ENCODE measurements around the gene CCDC195. TPM values are rescaled to one million over a fixed set of nuclear protein-coding genes. Genes with fewer than 3 reads are reported as not detected.

Gene CCDC195
- total RNA-seq, 6 experiments from 2014 or later: not detected

DNA sequence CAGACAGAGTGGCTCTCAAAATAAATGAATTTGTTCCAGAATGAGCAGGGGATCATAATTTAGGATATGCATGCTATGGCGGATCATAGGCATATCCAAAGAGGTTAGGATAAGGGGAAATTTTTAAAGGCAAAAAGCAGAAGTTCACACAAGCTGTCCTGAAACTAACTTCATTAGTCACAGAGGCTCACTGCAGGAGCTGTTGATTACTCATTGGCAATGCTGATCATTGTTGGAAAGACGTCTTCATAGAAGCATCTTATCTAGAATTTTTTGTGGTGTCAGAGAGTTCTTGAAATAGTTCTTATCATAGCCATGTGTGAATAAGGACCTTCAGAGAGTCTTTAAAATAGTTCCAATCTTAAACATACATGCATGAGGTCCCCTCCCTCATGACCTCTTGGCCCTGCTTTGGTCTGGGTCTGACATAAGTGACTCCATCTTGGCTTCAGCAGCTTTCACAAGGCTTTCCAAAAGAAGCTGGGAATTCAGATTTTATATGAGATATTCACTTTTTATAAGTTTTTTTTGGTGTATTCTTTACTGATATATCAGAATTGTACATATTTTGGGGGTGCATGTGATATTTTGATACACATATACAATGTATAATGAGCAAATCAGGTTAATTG is 7.5 kb upstream of the CCDC195 start:
- Histone ChIP-seq H3K9me3 (no peaks in the 10 kb centered on the region), H3K4me3 (no peak overlapping the region), H3K27ac (no peak overlapping the region), H3K27me3 (no peaks in the 10 kb centered on the region), H3K36me3 (no peaks in the 10 kb centered on the region), H3K4me1 (no peaks in the 10 kb centered on the region)
- intact Hi-C loops (cut with DNase I): no loop called here
- ATAC-seq: no peak
- TF ChIP-seq, protein P1, sequence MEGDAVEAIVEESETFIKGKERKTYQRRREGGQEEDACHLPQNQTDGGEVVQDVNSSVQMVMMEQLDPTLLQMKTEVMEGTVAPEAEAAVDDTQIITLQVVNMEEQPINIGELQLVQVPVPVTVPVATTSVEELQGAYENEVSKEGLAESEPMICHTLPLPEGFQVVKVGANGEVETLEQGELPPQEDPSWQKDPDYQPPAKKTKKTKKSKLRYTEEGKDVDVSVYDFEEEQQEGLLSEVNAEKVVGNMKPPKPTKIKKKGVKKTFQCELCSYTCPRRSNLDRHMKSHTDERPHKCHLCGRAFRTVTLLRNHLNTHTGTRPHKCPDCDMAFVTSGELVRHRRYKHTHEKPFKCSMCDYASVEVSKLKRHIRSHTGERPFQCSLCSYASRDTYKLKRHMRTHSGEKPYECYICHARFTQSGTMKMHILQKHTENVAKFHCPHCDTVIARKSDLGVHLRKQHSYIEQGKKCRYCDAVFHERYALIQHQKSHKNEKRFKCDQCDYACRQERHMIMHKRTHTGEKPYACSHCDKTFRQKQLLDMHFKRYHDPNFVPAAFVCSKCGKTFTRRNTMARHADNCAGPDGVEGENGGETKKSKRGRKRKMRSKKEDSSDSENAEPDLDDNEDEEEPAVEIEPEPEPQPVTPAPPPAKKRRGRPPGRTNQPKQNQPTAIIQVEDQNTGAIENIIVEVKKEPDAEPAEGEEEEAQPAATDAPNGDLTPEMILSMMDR (IDR thresholded peaks at IDR 0.05): no peak
- TF ChIP-seq POLR2A (IDR thresholded peaks at IDR 0.05): no peak
- DNase-seq: no peak
- WGBS (ENCODE audit: insufficient coverage, low coverage, low lambda C conversion rate, missing lambda C conversion rate): 48% methylated on average over 2 of the region's 2 CpGs

DNA sequence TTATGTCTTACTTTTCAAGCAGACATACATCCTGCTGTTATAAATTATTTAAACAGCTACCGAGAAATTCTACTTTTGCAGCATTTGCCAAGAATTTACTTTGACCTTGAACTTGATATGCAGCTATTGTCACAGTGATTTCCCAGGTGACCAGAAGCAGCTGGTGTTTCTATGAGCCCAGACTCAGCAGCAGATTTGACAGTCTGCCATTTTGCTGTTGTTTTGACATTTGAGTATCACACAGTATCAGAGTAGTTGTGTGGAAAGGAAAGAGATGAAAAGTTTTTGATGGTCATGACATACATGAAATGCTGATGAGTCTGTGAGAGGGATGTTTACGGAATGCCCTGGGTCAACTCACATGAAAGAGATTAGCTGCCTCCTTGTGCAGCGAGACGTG is 6.6 kb upstream of the CCDC195 start:
- Histone ChIP-seq H3K27me3 (no peaks in the 10 kb centered on the region), H3K4me3 (no peak overlapping the region), H3K4me1 (no peaks in the 10 kb centered on the region), H3K27ac (no peak overlapping the region), H3K36me3 (no peaks in the 10 kb centered on the region), H3K9me3 (no peaks in the 10 kb centered on the region)
- DNase-seq: no peak
- intact Hi-C loops (cut with DNase I): no loop called here
- TF ChIP-seq, protein P1 (IDR thresholded peaks at IDR 0.05): no peak
- TF ChIP-seq POLR2A (IDR thresholded peaks at IDR 0.05): no peak
- 67% methylated on average over 4 of the region's 4 CpGs for WGBS (ENCODE audit: insufficient coverage, low coverage, low lambda C conversion rate, missing lambda C conversion rate)
- no peak for ATAC-seq

DNA sequence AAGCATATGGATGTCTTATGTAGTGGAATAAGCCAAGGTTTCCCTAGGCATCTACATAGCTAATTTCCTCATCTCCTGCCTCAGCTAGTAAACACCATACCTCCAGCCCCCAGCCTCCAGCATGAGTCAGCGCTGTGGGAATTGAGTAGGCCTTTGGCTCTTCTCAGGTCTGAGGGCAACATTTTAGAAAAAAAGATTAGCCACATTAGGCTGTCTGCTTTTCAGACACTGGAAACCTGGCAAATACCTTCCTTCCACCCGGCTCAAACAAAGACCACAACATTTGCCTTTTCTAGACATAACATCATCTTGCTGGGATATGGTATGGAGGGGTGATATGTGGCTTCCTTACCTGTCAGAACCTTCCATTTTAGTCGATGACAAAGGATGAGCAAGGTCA is 6.1 kb upstream of the CCDC195 start:
- Histone ChIP-seq H3K27me3 (no peaks in the 10 kb centered on the region), H3K4me3 (no peak overlapping the region), H3K4me1 (peaks cover 0 to 4% (median 0%) of the 10 kb centered on the region in 4 donors), H3K36me3 (no peaks in the 10 kb centered on the region), H3K9me3 (no peaks in the 10 kb centered on the region), H3K27ac (no peak overlapping the region)
- DNase-seq (no peak), ATAC-seq (no peak)
- intact Hi-C loops (cut with DNase I): no loop called here
- WGBS (ENCODE audit: insufficient coverage, low coverage, low lambda C conversion rate, missing lambda C conversion rate): 77% methylated on average over 3 of the region's 3 CpGs
- no peak for TF ChIP-seq POLR2A (IDR thresholded peaks at IDR 0.05)
- TF ChIP-seq, protein P1 (IDR thresholded peaks at IDR 0.05): no peak

DNA sequence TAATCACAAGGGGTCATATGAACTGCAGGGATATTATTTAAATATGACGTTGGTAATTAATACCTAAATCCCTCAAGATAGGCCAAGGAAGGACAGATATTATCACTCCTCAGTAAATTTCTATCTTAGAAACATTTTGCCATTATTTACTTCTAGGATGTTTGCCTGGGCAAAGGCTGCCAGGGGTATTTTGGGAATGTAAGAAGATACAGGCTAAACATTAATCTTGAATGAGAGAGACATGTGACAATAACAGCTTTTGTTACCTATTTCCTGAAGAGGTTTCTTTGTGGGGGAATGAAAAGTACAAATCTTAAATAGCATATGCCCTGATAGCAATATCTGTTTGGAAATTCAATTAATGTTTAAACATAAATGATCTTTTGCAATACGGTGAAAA is 756 bp upstream of the CCDC195 start:
- no peak for TF ChIP-seq POLR2A (IDR thresholded peaks at IDR 0.05)
- TF ChIP-seq, protein P1 (IDR thresholded peaks at IDR 0.05): no peak
- H3K27me3 ChIP-seq: no peaks in the 10 kb centered on the region
- DNase-seq (no peak), ATAC-seq (peak in 3 of 4 donors; percentile 43 to 53 (median 50))
- intact Hi-C loops (cut with DNase I): no loop called here
- H3K4me3 ChIP-seq: no peak overlapping the region
- no peak overlapping the region for H3K27ac ChIP-seq
- peaks cover 0 to 12% (median 0%) of the 10 kb centered on the region in 4 donors for H3K4me1 ChIP-seq
- H3K9me3 ChIP-seq: no peaks in the 10 kb centered on the region
- H3K36me3 ChIP-seq: no peaks in the 10 kb centered on the region
- 27% methylated on average over 2 of the region's 2 CpGs for WGBS (ENCODE audit: insufficient coverage, low coverage, low lambda C conversion rate, missing lambda C conversion rate)

All from right lobe of liver (tissue), 6 donors.